HepG2 (cell line): ENCODE results near the gene NLRC5. TPM values are rescaled to one million over a fixed set of nuclear protein-coding genes. Genes with fewer than 3 reads are reported as not detected.

ENCODE experiments used
- FOSL1 ChIP-seq: sonication (generic); formaldehyde crosslinking; IDR thresholded peaks from 2 replicates; pipeline ENCODE4 v1.9.0; 2021; ENCODE audit warnings: missing genetic modification reagents, borderline replicate concordance
- GFI1 ChIP-seq: sonication (generic); formaldehyde crosslinking; IDR thresholded peaks from 2 replicates; pipeline ENCODE4 v1.5.0; 2020; ENCODE audit warnings: missing genetic modification reagents, mild to moderate bottlenecking, borderline replicate concordance
- HDAC6 ChIP-seq: fragments of 200-600 bp; sonication (generic); IDR thresholded peaks from 2 replicates; pipeline ENCODE4 v1.7.0; 2017; ENCODE audit warnings: mild to moderate bottlenecking, antibody characterized with exemption, low read length, low read depth
- YY1 ChIP-seq: IDR thresholded peaks from 2 replicates; pipeline ENCODE4 v1.6.1; 2011; ENCODE audit warnings: low read length, low read depth, moderate library complexity, mild to moderate bottlenecking; ENCODE audit not compliant: insufficient read depth, insufficient replicate concordance
- ZBTB38 ChIP-seq: sonication (generic); formaldehyde crosslinking; IDR thresholded peaks from 2 replicates; pipeline ENCODE4 v1.5.1; 2020; ENCODE audit warnings: mild to moderate bottlenecking, missing genetic modification reagents
- ZNF44 ChIP-seq: sonication (generic); formaldehyde crosslinking; IDR thresholded peaks from 2 replicates; pipeline ENCODE4 v1.5.1; 2020; ENCODE audit warnings: mild to moderate bottlenecking, missing genetic modification reagents
- ZNF616 ChIP-seq: sonication (generic); formaldehyde crosslinking; IDR thresholded peaks from 2 replicates; pipeline ENCODE4 v1.5.0; 2020; ENCODE audit warnings: low read depth, mild to moderate bottlenecking, missing genetic modification reagents
- polyA plus RNA-seq, 8 experiments: library from polyadenylated mRNA; depleted of rRNA in 3 of 8; stranded (reverse) in 7 of 8; unstranded in 1 of 8; fragments of >200 nt; fragmentation: Illumina TruSeq in 4 of 8; extraction: Trizol in 4 of 8; gene quantifications; 2 replicates each; pipeline versions ENCODE4 v1.2.1 to v1.2.3, GENCODE V29; 2011 to 2016; ENCODE audit warnings: low read depth in 4 of 8, missing spikeins in 1 of 8, mixed read lengths in 1 of 8; ENCODE audit not compliant: insufficient read depth in 1 of 8
- total RNA-seq, 5 experiments: library from RNA; depleted of rRNA; stranded (reverse); fragments of >200 nt; fragmentation: Illumina TruSeq; extraction: Trizol; gene quantifications; 2 replicates each; pipeline ENCODE4 v1.2.3, GENCODE V29; 2016; ENCODE audit warnings: low read depth in 1 of 5
- TF ChIP-seq, protein P1 (sequence below): sonication (generic); formaldehyde crosslinking; IDR thresholded peaks from 2 replicates; pipeline ENCODE4 v1.9.0; 2021; ENCODE audit warnings: missing genetic modification reagents, mild to moderate bottlenecking, borderline replicate concordance

The NLRC5 gene
- total and polyA plus RNA-seq, 2 of the 13 experiments (the other 11 are each of a cell fraction or from before 2014, with no cell fraction given), result 6.3 to 12.7 TPM

- TF ChIP-seq, protein P1, sequence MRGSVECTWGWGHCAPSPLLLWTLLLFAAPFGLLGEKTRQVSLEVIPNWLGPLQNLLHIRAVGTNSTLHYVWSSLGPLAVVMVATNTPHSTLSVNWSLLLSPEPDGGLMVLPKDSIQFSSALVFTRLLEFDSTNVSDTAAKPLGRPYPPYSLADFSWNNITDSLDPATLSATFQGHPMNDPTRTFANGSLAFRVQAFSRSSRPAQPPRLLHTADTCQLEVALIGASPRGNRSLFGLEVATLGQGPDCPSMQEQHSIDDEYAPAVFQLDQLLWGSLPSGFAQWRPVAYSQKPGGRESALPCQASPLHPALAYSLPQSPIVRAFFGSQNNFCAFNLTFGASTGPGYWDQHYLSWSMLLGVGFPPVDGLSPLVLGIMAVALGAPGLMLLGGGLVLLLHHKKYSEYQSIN, result no peak
- TF ChIP-seq ZBTB38 (peak; percentile 69; the same call in 1 of the 2 replicates), YY1 (peak; percentile 48), ZNF616 (CRISPR knock-in tag) (0 out of 2 replicates have a peak, but pooled peaks have one; percentile 27), ZNF44 (0 out of 2 replicates have a peak, but pooled peaks have one; percentile 63), GFI1 (CRISPR knock-in tag) (peak; percentile 70), HDAC6 (no peak), FOSL1 (CRISPR knock-in tag) (peak; percentile 55; the same call in 1 of the 2 replicates)
Measured at GRCh38 chr16:56964243-56965148, 24.9 kb upstream of the NLRC5 start (continued).
